Heart left ventricle (tissue), 13 donors: ENCODE data around the gene SRSF8.

ENCODE experiments used
- POLR2A ChIP-seq, 2 donors: fragments of 450-650 bp; IDR thresholded peaks; one replicate each; pipeline ENCODE4 v1.6.1; 2017; ENCODE audit warnings: antibody characterized with exemption in 2 of 2, mild to moderate bottlenecking in 2 of 2, moderate library complexity in 2 of 2
- TF ChIP-seq, protein P1 (sequence below), 12 donors: fragments of 200-600 bp; sonication (generic) in 4 of 12; IDR thresholded peaks; one replicate each; pipeline versions ENCODE4 v1.5.0 to v1.8.0; 2018 to 2022; ENCODE audit warnings: antibody characterized with exemption in 12 of 12, mild to moderate bottlenecking in 5 of 12
- donor health status: ischemic (EF 13 %, LVEDD 7.1; RV severe dilation, severe dysfunction).
- donor health status: DM: no; HTN: yes; CAD: no.
- donor health status: DM: no; HTN: no; CAD: no.
- donor health status: ischemic (EF 25% LVEDD 6.9; RV normal size, moderate dysfunction).
- donor health status: ischemic (EF 25% LVEDD 5.7; RV mildly dilated, moderate dysfunction).
- donor health status: ischemic (EF 35%, LVEDD 5.7; RV mildly dilated, moderate dysfunction).
- donor health status: nonischemic (EF 11% LVEDD 7.7; RV severe dilation, severe dysfunction).
- donor health status: DM: yes; HTN: yes; CAD: no.
- donor health status: PGD.
- donor health status: ischemic (EF 29% LVEDD 5.4; RV normal size, mild dysfunction).
- donor health status: nonischemic (EF 23%, LVEDD 6.1; RV moderate dilation, normal function).

DNA sequence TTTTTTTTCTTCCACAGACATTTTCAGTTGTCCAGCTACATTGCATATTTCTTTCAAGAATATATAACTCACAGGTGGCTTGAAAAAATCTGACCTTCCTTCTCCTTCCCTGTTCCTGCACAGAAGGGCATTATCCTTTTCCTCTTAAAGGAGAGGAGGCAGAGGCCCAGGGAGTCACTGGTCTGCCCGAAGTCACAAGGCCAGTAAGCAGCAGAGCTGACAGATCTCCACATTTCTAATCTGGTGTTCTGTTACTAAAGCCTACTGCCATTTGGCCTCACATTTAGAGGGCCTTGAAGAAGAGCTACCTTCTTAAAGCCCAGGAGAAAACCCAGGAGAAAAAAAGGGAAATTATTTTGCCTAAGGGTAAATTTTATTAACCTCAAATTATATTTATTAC lies 35.2 kb downstream of the SRSF8 start:
- TF ChIP-seq, protein P1, sequence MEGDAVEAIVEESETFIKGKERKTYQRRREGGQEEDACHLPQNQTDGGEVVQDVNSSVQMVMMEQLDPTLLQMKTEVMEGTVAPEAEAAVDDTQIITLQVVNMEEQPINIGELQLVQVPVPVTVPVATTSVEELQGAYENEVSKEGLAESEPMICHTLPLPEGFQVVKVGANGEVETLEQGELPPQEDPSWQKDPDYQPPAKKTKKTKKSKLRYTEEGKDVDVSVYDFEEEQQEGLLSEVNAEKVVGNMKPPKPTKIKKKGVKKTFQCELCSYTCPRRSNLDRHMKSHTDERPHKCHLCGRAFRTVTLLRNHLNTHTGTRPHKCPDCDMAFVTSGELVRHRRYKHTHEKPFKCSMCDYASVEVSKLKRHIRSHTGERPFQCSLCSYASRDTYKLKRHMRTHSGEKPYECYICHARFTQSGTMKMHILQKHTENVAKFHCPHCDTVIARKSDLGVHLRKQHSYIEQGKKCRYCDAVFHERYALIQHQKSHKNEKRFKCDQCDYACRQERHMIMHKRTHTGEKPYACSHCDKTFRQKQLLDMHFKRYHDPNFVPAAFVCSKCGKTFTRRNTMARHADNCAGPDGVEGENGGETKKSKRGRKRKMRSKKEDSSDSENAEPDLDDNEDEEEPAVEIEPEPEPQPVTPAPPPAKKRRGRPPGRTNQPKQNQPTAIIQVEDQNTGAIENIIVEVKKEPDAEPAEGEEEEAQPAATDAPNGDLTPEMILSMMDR (IDR thresholded peaks at IDR 0.05) = no peak
- TF ChIP-seq POLR2A (IDR thresholded peaks at IDR 0.05) = no peak
